HG03025 (cell line): ENCODE measurements around the gene SCYGR7.
"Not testable (repeated sequence)": the region's sequence is repeated elsewhere in the genome, so short reads cannot be mapped to it uniquely, and the experiment has no call there.

ENCODE experiments used
- ATAC-seq: cut with Tn5 transposase; IDR thresholded peaks from one replicate; pipeline ENCODE4 v1.9.1; 2021; ENCODE audit warnings: mild to moderate bottlenecking, moderate library complexity; ENCODE audit not compliant: unreplicated experiment, low FRiP score

The SCYGR7 gene, protein sequence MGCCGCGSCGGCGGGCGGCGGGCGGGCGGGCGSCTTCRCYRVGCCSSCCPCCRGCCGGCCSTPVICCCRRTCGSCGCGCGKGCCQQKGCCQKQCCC

DNA sequence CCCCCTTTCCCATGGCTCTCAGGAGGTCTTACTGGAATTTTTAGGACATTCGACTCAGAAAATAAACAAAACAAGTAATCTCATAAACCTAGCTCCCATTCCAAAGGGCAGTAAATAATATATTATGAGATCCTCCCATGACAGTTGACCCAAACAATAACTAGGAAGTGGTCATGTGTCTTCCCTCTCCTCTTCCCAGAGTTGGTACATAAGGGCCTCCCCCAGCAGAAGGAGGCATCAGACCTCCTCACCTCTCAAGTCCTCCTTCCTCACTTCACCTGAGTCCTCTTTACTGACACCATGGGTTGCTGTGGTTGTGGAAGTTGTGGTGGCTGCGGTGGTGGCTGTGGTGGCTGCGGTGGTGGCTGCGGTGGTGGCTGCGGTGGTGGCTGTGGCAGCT is at the start of gene SCYGR7:
Gene SCYGR7 (plus strand): TSS at position 301 of the 400 bp plus-strand sequence. CDS start 0 bp downstream, at position 301.
- ATAC-seq, result no peak

DNA sequence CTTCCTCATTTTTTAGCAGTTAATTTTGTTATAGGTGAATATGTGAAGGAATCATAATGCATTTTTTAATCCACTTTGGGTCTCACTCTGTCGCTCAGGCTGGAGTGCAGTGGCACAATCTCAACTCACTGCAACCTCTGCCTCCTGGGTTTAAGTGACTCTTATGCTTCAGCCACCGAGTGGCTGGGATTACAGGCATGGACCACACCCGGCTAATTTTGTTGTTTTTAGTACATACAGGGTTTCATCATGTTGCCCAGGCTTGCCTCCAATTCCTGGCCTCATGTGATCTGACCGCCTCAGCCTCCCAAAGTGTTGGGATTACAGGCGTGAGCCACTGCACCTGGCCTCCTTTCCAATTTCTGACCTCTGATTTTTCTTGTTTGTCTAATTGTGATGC is 43.9 kb upstream of the SCYGR7 start:
- no peak for ATAC-seq

DNA sequence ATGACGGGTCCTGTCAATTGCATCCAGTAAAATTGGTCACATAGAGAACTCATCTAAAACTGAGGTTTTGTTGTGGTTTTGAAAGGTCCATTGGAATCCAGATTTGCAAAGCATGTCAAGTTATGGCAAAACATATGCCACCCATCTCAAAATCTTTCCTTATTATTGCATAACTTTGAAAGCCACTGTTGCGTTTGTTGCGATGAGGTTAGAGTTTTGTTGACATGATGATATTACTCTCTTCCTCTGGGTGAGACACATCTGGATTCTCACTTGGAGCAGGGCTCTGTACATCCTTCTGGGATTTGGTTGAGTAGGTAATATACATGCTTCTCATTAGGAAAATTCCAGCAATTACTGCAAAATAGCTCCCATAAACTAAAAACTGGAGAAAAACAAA is 40.9 kb upstream of the SCYGR7 start:
- no peak for ATAC-seq

DNA sequence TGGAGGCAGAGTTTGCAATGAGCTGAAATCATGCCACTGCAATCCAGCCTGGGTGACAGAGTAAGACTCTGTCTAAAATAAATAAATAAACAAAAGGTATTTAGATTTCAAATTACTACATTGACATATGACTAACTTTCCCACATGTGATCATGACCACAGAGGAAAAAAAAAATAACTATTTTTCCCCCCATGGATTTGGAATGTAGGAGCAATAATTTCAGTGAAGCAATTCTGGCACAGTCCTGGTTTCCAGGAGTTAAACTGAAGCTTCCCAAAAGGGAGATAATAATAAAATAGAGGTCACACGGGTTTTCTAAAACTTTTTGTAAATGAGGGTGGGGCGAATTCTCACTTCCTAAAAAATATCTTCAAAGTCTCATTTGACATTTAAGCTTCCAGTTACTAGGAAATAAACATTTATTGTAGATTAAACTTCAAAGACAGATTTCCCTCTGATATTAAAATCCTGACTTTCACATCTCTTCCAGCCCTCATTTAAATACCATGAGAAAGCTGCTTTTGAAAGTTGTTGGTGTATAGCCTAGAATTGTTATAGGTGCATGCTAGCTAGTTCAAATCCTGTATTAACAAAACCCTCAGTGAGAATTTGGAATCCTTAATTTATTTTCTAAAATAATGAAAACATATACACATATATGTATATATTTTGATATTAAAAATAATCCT is 31.0 kb upstream of the SCYGR7 start:
- no peak for ATAC-seq

DNA sequence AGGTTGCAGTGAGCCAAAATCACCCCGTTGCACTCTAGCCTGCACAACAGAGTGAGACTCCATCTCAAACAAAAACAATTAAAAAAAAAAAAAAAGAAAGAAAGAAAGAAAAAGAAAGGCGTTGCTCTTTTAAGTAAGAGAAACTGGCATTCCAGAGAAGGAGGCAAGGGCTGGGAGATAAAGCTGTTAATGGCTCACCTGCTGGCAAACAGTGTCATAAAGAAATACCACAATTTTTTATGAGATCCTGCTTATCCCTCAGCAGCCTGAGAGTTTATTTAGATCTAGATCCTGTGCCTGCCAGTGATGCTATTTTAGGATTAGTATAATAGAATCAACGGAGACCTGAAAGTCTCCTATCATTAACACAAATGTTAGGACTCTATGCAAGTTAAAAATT is 26.6 kb upstream of the SCYGR7 start:
- no peak for ATAC-seq

DNA sequence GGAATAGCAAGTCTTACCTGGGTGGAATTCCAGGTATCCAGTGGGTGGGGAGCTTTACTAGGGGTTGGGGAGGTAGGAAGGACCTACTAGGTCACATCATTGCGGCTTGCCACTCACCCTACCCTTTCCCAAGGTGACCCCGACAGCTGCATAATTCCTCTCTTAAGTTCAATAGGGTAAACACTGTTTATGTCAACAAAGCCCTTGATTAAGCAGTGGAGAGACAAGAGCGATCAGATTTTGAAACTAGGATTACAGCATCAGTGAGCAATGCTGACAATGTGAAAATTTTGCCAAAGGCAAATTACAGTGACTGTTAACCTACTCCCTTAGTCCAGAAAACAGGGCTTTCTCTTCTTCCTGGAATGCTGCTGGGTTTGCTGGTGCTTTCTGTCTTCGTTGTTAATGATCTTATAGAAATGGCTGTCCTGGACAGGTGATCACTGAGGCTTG is 24.8 kb upstream of the SCYGR7 start:
- ATAC-seq, result no peak

DNA sequence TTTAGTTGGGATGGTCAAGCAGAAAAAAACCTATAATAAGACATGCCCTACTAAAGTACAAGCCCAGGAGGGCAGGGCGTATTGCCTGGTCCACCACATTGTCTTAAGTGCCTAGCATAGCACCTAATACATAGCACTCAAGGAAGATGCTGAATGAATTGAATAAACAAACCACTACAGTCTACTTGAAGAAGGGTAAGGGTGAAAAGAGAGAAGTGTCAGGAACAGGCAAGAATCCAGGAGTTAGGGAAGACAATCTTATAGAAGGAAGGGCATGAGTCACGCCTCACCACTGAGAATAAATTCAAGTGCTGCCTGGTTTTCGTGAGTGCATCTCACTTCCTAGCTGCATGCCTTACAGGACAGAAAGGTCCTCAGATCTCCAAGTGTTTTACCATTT is 24.2 kb upstream of the SCYGR7 start:
- no peak for ATAC-seq

DNA sequence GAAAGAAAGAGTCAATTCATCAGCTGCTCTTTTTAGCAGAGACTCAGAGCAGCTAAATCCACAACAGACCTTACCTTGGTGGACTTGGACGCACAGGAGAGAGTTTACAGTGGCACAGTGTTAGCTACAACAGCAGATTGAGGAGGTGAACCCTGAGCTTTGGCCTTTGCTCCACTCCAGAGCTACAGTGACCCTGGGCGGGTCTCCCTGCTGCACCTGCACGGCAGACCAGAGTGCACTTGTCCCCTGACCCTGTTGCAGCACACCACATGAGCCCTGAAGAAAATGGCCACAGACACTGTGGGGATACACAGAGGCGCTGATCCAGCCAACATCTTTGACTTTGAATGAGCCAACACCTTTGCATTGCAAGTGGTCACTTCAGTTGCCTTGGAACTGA is 21.3 kb upstream of the SCYGR7 start:
- ATAC-seq, result no peak

DNA sequence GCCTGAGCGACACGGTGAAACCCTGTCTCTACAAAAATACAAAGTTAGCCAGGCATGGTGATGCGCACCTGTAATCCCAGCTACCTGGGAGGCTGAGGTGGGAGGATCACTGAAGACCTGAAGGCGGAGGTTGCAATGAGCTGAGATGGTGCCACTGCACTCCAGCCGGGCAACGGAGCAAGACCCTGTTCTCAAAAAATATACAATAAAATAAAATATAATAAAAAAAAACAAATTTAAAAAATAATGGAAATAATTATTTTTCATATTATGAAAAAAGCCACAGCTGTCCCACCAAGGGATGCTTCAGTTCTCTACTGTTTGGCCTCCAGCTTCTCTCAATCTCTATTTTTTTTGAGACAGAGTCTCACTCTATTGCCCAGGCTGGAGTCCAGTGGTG is 20.7 kb upstream of the SCYGR7 start:
- no peak for ATAC-seq

DNA sequence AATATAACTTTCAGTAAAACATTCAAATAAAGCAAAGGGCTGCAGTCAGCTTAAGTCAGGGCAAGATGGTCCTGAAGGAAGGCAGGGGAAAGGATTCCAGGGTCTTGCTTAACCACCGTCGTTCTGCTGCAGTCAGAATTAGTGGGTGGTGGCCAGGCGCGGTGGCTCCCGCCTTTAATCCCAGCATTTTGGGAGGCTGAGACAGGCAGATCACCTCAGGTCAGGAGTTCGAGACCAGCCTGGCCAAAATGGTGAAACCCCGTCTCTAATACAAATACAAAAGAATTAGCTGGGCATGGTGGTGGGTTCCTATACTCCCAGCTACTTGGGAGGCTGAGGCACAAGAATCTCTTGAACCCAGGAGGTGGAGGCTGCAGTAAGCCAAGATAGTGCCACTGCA is 17.1 kb upstream of the SCYGR7 start:
- no peak for ATAC-seq

DNA sequence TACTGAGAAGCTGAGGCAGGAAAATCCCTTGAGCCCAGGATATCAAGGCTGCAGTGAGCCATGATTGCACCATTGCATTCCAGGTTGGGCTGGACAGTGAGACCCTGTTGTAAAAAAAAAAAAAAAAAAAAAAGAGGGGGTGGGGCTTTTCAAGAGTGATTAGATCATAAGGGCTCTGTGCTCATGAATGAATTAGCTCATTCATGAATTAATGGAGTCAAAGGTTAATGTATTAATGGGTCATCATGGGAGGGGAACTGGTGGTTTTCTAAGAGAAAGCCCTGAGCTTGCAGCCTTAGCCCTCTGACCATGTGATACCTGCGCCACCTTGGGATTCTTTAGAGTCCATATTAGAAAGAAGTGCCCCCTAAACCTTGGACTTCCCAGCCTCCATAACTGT is 14.8 kb upstream of the SCYGR7 start:
- no peak for ATAC-seq

DNA sequence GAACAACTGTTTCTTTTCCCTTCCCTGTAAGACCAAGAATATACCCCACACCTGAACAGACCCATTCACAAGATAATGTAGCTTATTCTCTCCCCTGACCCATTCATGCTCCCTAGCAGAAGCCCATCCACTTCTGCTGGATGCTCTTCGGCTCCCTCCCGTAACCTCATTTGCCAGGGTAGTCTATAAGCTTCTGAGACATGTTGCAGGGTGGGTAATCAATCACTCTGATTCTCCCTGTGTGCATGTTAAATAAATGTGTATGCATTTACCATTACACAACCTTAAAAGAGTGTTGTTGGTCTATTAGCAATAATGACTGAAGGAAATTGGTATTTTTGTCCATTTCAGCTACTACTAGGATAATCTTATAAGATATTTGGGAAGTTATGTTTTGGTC is 11.6 kb upstream of the SCYGR7 start:
- no peak for ATAC-seq

DNA sequence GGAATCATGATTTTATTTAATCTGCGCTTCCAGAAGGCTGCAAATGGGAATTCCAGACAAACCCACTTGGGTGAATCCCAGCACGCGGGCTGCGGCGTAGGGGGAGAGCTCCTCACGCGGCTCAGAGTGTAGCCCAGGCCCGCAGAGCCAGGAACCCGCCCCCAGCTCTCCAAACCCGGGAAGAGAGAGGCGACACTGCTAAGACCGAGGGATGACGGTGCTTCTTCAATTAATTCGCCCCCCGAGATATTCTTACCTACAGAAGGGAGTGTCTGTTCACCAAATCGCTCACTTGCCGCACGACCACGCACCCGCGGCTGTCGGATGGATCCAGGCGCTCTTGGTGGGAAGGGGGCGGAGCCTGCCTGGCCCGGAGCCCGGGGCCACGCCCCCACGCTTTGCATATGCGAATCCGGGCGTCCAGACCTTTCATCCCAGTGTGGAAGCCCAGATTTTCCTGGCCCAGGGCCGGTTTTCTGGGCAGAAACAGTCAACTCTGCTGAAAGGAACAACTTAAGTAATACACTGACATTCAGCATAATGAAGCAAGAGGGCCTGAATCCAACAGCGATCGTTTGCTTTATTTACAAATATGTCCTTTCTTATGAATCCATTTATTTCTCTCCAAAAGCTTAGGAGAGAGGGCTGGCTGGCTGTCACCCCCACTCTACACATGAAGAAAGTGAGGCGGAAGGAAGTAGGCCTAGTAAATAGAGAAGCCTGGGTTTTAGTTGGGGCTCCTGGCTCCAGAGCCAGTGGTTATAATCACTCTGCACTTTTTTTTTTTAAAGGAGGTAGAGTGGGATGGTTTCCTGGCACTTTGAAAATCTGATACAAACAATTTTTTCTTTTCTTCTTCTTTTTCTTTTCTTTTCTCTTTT is 10.2 kb upstream of the SCYGR7 start, which contains the start of gene SLC19A3:
Gene SLC19A3 (minus strand): TSS at position 342 of the 881 bp plus-strand sequence. CDS start 15,710 bp downstream, outside the sequence.
- ATAC-seq, result no peak

DNA sequence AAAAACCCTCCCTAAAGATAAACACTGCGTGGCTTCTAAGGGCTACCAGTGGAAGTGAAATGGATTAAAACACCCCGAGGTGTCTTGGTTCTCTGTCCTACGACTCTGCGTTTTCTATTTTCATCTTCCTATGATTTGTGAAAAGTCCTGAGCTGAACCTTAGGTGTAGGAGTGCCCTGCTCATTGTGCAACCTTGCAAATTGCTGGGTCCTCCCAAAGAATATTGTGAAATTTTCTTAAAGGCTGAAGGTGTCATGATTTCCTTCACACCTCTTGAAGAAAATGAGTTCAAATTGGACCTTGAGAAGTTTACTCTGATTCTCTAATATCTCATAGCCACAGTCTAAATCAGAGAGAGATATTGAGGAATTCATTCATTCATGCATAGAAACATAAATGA is 8.5 kb upstream of the SCYGR7 start:
- no peak for ATAC-seq

DNA sequence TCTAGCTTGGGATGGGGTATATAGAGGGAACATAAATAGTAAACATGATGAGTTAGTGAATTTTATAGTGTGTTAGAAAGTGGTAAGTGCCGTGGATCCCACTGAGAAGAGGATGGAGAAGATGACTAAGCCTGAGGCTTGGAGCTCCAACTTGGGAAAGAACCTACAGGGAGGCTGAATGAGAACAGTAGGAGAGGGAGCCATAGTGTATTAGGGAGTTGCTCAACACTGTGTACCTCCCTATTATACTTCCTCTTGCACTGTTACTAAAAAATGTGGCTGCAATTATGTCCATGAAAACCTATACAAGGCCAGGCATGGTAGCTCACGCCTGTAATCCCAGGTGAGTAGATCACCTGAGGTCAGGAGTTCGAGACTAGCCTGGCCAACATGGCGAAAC is 7.5 kb upstream of the SCYGR7 start:
- ATAC-seq, result no peak

DNA sequence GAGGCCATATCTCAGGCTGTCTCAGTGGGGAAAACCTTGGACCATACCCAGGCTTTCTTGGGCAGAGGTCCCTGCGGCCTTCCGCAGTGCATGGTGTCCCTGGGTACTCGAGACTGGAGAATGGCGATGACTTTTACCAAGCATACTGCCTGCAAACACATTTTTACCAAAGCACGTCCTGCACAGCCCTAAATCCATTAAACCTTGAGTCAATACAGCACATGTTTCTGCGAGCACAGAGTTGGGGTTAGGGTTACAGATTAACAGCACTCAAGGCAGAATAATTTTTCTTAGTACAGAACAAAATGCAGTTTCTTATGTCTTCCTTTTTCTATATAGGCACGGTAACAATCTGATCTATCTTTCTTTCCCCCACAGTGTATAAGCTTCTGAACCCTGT is 5.3 kb upstream of the SCYGR7 start:
- not testable (repeated sequence) for ATAC-seq

DNA sequence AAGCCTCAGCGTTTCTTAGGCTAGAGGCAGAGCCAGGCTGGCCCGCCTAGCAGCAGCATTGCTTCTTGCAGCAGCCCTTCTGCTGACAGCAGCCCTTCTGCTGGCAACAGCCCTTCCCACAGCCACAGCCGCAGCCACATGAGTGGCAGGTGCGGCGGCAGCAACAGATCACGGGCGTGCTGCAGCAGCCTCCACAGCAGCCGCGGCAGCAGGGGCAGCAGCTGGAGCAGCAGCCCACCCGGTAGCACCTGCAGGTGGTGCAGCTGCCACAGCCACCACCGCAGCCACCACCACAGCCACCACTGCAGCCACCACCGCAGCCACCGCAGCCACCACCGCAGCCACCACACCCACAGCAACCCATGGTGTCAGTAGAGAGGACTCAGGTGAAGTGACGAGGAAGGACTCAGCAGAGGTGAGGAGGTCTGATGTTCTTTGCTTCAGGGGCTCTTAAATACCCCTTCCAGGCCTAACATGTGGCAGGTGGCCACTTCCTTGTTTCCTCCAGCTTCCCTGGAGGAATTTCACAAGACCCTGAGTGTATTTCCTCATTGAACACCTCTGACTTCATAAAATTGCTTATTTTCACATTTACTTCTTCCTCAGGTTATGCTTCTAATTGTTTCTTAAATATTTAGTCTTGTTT is 3.6 kb upstream of the SCYGR7 start, which contains the start of gene SCYGR6:
Gene SCYGR6 (minus strand): TSS at position 364 of the 646 bp plus-strand sequence. CDS start 0 bp downstream, at position 364.
- ATAC-seq, result no peak

DNA sequence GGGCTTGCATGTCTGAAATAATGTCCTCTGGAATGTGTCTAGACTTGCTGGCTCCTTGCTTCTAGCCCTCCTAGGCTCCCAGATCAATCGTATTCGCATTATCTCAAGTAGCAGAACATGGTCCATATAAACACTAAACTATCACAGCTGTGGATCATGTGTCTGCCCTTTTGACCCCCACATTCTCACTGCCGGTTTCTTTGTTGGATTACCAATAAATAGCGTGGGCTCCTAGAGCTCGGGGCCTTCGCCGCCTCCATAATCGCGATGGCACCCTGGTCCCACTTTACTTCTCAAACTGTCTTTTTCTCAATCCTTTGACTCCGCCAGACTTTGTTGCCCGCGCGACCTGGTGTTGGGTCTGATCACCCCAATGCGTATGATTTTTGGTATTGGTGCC is 11.2 kb downstream of the SCYGR7 start:
- ATAC-seq, result no peak

DNA sequence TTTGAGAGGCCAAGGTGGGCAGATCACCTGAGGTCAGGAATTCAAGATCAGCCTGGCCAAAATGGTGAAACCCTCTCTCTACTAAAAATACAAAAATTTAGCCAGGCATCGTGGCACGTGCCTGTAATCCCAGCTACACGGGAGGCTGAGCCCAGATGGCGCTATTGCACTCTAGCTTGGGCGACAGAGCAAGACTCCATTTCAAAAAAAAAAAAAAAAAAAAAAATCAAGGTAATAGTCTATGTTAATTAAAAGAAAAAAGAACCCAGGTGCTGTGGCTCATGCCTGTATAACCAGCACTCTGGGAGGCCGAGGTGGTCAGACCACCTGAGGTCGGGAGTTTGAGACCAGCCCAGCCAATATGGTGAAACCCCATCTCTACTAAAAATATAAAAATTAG is 12.6 kb downstream of the SCYGR7 start:
- not testable (repeated sequence) for ATAC-seq

DNA sequence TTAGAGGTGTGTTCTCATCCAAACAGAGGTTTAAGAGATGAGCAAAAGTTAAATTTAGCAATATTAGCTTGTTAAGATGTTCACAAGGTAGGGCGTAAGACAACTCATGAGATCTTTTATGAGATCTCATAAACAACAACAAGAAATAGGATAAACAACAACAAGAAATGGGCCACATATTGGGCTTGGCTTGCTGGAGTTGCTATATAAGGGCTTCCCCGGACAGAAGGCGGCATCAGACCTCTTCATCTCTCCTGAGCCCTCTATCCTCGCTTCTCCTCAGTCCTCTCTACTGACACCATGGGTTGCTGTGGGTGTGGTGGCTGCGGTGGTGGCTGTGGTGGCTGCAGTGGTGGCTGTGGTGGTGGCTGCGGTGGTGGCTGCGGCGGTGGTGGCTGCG is 17.5 kb downstream of the SCYGR7 start, which contains the start of gene SCYGR8:
Gene SCYGR8 (plus strand): TSS at position 301 of the 400 bp plus-strand sequence. CDS start 0 bp downstream, at position 301.
- no peak for ATAC-seq

DNA sequence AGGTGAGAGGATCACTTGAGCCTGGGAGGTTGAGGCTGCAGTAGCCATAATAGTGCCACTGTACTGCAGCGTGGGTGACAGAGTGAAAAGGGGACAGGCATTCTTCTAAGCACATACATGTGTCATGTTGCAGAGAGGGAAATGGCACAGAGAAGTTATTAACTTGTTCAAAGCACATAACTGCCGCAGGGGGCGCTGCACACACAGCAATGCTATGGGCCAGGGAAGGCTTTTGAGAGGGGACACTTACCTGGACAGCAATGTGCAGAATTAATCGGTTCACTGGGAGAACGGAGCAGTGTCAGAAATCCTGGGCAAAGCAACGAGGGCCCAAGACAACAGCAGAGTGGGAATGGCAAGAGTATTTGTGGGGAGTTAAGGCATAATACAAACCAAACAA is 19.9 kb downstream of the SCYGR7 start:
- no peak for ATAC-seq
